ENCODE results near the gene CRYBA1.
"Not testable (repeated sequence)": the region's sequence is repeated elsewhere in the genome, so short reads cannot be mapped to it uniquely, and the experiment has no call there.

The CRYBA1 gene

DNA sequence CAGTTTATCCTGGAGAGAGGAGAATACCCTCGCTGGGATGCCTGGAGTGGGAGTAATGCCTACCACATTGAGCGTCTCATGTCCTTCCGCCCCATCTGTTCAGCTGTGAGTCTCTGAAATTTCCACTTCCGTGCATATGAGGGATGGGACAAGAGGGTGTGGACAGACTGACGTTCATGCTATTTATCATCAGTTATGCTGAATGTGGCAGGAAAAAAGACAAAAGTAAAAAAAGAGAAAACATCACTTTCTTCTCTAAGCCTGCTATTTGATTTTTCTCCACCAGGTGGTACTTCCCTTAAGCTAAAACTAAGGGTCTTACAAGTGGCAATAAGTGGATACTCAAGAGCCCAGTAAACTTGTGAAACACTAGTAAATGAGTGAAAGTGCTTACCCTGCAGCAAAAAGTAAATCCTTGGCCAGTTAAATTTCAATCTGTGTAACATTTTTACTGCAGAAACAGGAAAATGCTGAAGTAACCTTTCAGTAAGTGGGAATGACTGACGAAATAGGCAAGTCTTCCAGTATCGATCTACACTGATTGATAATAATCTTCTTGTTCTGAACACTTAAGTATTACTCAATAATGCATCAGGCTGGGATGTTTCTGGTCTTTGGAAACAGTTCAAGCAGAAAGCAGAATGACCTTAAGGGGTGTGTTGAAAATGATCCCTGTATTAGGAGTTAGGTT is 5.6 kb downstream of the CRYBA1 start:
- no peak overlapping the region for H3K4me3 ChIP-seq (ENCODE audit: low read depth, low read length)
- TF ChIP-seq, protein P1, sequence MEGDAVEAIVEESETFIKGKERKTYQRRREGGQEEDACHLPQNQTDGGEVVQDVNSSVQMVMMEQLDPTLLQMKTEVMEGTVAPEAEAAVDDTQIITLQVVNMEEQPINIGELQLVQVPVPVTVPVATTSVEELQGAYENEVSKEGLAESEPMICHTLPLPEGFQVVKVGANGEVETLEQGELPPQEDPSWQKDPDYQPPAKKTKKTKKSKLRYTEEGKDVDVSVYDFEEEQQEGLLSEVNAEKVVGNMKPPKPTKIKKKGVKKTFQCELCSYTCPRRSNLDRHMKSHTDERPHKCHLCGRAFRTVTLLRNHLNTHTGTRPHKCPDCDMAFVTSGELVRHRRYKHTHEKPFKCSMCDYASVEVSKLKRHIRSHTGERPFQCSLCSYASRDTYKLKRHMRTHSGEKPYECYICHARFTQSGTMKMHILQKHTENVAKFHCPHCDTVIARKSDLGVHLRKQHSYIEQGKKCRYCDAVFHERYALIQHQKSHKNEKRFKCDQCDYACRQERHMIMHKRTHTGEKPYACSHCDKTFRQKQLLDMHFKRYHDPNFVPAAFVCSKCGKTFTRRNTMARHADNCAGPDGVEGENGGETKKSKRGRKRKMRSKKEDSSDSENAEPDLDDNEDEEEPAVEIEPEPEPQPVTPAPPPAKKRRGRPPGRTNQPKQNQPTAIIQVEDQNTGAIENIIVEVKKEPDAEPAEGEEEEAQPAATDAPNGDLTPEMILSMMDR (IDR thresholded peaks at IDR 0.05; ENCODE audit: low read depth, low read length), result peak; percentile 59
- peak; percentile 53 for DNase-seq (ENCODE audit: low read depth, low spot score)
- in situ Hi-C loops (cut with HindIII; ENCODE audit: low sequenced_read_pairs), result no loop called here

DNA sequence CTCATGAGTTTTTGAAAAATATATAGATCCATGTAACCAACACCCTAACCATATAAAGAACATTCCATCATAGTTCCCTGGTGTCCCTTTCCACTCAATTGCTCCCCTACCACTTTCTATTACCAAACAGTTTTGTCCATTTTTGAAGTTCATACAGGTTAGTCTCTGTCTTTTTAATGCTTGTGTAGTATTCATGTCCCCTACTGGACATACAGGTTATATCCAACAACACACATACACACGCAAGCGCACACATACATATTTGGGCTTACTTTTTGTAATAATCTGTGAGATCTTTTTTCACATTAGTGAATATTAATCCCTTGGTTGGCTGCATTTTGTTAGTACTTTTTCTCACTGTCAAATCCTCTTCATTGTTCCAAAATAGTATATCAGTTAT is 6.4 kb downstream of the CRYBA1 start:
- no peak overlapping the region for H3K4me3 ChIP-seq (ENCODE audit: low read depth, low read length)
- TF ChIP-seq, protein P1 (IDR thresholded peaks at IDR 0.05; ENCODE audit: low read depth, low read length), result no peak
- no peak for DNase-seq (ENCODE audit: low read depth, low spot score)
- in situ Hi-C loops (cut with HindIII; ENCODE audit: low sequenced_read_pairs), result no loop called here

DNA sequence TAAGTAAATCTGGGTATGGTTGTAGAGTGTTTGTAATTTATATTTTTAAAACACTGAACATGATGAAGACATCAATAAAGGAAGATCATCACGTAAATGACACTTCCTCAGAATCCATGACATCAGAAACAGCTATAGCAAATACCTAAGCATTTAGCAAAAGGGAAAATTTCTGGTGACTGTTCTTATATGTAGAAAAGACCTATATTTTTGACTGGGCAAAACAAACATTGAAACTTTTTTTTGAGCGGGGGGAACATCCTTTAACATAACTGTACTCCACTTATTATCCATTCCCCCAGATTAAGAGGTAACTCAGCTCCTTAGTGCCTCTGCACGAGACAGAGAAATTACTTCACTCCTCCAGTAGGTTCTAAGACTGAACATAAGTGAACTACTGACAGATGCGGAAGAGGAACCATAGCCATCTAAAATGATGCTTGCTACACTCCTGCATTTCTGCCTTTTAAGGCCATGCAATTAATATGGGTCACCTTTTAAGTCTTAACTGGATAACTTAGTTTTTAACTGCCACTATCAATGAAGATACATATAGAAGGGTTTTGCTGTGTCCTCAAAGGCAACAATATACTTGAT is 9.4 kb downstream of the CRYBA1 start:
- TF ChIP-seq, protein P1 (IDR thresholded peaks at IDR 0.05; ENCODE audit: low read depth, low read length), result no peak
- no peak for DNase-seq (ENCODE audit: low read depth, low spot score)
- H3K4me3 ChIP-seq (ENCODE audit: low read depth, low read length), result no peak overlapping the region
- in situ Hi-C loops (cut with HindIII; ENCODE audit: low sequenced_read_pairs), result no loop called here

DNA sequence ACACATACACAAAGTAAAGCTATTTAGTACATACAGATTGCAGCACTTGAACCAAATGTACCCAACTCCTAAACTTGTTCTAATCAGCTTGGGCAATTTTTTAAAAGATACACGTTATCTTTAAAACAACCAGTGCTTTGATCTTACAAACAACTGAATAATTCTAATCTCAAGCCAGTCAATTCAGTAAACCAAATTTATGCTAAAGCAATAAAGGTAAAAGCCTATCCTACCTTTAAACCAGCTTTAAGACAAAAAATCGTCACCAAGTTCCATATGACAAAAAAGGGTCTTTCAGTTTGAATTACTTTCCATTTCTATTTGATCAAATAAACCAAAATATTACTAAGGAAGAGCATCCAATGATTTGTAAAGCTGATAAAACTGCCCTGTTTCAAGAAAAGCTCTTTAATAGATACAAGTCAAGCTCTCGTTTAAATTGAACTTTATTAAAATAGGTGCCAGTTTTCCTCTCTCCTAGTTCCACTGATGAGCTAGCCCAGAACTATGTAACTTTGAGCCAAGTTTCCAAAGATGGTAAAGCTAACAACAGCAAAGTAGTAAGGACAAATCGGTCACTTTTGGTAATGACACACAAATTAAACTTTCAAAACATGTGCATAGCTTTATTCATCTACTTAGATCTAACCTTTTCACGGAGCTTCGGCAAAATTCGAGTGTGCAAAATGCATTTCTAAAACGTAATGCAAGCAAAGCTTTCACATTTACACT is 10.2 kb downstream of the CRYBA1 start:
- in situ Hi-C loops (cut with HindIII; ENCODE audit: low sequenced_read_pairs), result no loop called here
- TF ChIP-seq, protein P1 (IDR thresholded peaks at IDR 0.05; ENCODE audit: low read depth, low read length), result no peak
- DNase-seq (ENCODE audit: low read depth, low spot score), result peak; percentile 54
- no peak overlapping the region for H3K4me3 ChIP-seq (ENCODE audit: low read depth, low read length)

DNA sequence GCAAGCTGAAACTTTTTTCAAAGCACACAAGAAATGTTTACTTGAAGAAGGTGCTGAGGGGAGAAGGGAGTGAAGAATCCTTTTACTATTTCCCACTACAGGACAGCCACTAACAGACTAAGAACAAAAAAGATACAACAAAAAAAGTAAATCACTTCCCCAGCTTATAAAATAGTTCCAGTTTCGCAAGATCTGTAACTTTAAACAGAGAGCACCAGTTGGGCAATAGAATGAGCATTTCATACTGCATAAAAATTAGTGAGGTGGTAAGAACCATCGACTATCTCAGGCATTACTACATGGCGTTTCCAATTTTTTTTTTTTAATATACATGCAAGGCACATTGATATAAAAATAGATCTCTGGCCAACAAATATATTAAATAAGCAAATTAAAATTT is 11.1 kb downstream of the CRYBA1 start:
- TF ChIP-seq, protein P1 (IDR thresholded peaks at IDR 0.05; ENCODE audit: low read depth, low read length), result no peak
- no peak overlapping the region for H3K4me3 ChIP-seq (ENCODE audit: low read depth, low read length)
- in situ Hi-C loops (cut with HindIII; ENCODE audit: low sequenced_read_pairs), result no loop called here
- DNase-seq (ENCODE audit: low read depth, low spot score), result no peak

DNA sequence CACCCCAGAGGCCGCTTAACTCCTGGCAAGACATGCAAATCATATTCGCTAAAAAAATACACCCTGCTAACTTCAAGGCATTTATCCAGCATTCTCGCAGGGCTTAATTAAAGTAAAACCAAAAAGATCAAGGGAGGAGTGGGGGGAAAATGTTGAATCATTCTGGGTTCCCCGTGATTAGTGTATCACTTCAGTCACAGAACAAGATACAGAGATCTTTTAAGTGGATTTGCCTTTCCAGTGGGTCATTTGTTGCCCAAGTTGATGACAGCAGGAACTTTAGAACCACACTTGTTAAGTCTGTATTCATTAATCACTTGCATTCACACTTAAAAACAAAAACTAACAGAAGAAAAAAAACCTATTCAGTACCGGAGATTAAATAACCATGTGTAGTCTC is 17.3 kb downstream of the CRYBA1 start:
- TF ChIP-seq, protein P1 (IDR thresholded peaks at IDR 0.05; ENCODE audit: low read depth, low read length), result no peak
- in situ Hi-C loops (cut with HindIII; ENCODE audit: low sequenced_read_pairs), result no loop called here
- DNase-seq (ENCODE audit: low read depth, low spot score), result no peak
- no peak overlapping the region for H3K4me3 ChIP-seq (ENCODE audit: low read depth, low read length)

DNA sequence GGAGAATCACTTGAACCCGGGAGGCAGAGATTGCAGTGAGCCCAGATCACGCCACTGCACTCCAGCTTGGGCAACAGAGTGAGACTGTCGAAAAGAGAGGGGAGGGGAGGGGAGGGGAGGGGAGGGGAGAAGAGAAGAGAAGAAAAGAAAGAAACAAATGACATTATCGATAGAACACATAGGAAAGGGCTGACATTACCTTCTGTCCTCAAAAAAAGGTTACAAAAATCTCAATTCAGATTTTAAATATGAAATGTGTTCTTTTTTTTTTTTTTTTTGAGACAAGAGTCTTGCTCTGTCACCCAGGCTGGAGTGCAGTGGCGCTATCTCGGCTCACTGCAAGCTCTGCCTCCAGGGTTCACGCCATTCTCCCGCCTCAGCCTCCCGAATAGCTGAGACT is 25.3 kb downstream of the CRYBA1 start:
- in situ Hi-C loops (cut with HindIII; ENCODE audit: low sequenced_read_pairs); DNase-seq (ENCODE audit: low read depth, low spot score); H3K4me3 ChIP-seq (ENCODE audit: low read depth, low read length): not testable (repeated sequence)

All from astrocyte of the spinal cord (primary cell).